Ascending aorta (tissue), 2 donors: ENCODE data around the gene ARSJ. TPM values are rescaled to one million over a fixed set of nuclear protein-coding genes. Genes with fewer than 3 reads are reported as not detected.
A peak's percentile ranks its signal among the peaks of the same experiment; 100 is the strongest.

Source experiments
- DNase-seq, 2 donors: peaks; one replicate each; pipeline ENCODE4 v3.0.0-alpha.2; 2019; ENCODE audit warnings: low spot score in 2 of 2
- H3K27ac ChIP-seq, 2 donors: fragments of 200-600 bp; sonication (generic); one replicate each; pipeline ENCODE4 v1.5.1; 2016 to 2017; ENCODE audit warnings: mild to moderate bottlenecking in 1 of 2
- H3K27me3 ChIP-seq: fragments of 200-600 bp; sonication (generic); one replicate; pipeline ENCODE4 v1.5.1; 2017
- H3K36me3 ChIP-seq, 2 donors: fragments of 200-600 bp; sonication (generic); one replicate each; pipeline ENCODE4 v1.5.1; 2016
- H3K4me1 ChIP-seq, 2 donors: fragments of 200-600 bp; sonication (generic); one replicate each; pipeline ENCODE4 v1.5.1; 2016 to 2017; ENCODE audit warnings: mild to moderate bottlenecking in 1 of 2
- H3K4me3 ChIP-seq, 2 donors: fragments of 200-600 bp; sonication (generic); one replicate each; pipeline ENCODE4 v1.5.1; 2016 to 2017; ENCODE audit warnings: mild to moderate bottlenecking in 1 of 2
- H3K9me3 ChIP-seq, 2 donors: fragments of 200-600 bp; sonication (generic); one replicate each; pipeline ENCODE4 v1.5.1; 2016
- intact Hi-C: fragments of 100-400 bp; cut with DNase I; formaldehyde crosslinking; loops from one replicate; pipeline ENCODE4 v1.15.1; 2023
- total RNA-seq: library from RNA; depleted of rRNA; stranded (reverse); fragments of >200 nt; gene quantifications from one replicate; pipeline ENCODE4 v1.1.0, GENCODE V29; 2016
- TF ChIP-seq, protein P1 (sequence below), 3 experiments: fragments of 200-600 bp in 2 of 3; fragments of 450-650 bp in 1 of 3; sonication (generic) in 2 of 3; IDR thresholded peaks; one replicate each; pipeline ENCODE4 v1.5.1; 2016 to 2019; ENCODE audit warnings: antibody characterized with exemption in 3 of 3, mild to moderate bottlenecking in 1 of 3, moderate library complexity in 1 of 3

ARSJ gene
- total RNA-seq, 1 donor from 2014 or later = 14.6 TPM

DNA sequence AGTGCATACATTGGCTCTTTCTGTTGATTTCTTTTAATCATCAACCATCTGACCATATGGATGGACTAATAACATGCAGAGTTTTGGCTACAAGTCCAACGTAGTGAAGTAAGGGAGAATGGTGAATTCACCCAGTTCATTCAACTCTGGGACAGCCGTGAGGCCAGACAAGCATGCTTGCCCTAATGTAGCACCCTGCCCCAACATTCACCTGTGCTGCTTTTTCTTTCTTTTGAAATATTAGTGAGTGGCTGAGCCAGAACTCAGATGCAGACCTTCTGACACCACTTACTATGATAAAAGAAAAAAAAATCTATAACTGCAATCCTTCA lies 17.5 kb downstream of the ARSJ start:
- intact Hi-C loops = no loop called here
- peaks cover 0 to 21% of the 10 kb centered on the region in 2 donors for H3K4me1 ChIP-seq

DNA sequence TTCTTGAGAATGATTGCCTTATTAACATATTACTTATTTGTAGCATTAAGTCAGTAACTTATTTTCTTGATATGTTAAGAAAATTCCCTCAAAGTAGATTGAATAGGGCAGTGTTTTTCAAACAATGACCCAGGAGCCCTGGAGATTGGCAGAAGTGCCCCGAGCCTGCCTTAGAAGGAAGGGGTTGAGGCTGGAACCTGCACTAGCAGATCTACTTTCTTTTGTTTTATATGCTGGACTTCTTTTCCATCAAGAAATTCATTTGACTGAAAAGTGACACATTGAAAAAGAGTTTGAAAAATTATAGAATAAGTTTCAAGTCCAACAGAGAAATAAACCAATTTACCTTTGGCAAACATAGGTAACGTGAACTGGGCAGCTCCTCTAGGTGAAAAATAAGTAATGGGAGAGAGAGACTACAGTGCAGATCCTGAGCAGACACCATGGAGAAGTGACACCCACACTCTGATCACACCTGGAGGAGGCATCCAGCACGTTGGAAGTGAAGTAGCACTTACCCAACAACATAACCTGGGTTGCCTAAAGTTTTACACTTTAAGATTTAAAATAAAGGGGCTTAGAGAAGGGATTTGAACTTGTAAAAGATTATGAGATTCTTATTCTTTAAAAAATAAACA lies 18.6 kb downstream of the ARSJ start:
- peak overlapping the region in 1 of 2 donors; percentile 21 for H3K4me3 ChIP-seq
- H3K27ac ChIP-seq = peak overlapping the region; percentile 63 to 77
- no peaks in the 10 kb centered on the region for H3K9me3 ChIP-seq
- H3K27me3 ChIP-seq = no peaks in the 10 kb centered on the region
- TF ChIP-seq, protein P1, sequence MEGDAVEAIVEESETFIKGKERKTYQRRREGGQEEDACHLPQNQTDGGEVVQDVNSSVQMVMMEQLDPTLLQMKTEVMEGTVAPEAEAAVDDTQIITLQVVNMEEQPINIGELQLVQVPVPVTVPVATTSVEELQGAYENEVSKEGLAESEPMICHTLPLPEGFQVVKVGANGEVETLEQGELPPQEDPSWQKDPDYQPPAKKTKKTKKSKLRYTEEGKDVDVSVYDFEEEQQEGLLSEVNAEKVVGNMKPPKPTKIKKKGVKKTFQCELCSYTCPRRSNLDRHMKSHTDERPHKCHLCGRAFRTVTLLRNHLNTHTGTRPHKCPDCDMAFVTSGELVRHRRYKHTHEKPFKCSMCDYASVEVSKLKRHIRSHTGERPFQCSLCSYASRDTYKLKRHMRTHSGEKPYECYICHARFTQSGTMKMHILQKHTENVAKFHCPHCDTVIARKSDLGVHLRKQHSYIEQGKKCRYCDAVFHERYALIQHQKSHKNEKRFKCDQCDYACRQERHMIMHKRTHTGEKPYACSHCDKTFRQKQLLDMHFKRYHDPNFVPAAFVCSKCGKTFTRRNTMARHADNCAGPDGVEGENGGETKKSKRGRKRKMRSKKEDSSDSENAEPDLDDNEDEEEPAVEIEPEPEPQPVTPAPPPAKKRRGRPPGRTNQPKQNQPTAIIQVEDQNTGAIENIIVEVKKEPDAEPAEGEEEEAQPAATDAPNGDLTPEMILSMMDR (IDR thresholded peaks at IDR 0.05) = no peak
- no peak for DNase-seq
- H3K36me3 ChIP-seq = no peaks in the 10 kb centered on the region
- intact Hi-C loops = no loop called here
- H3K4me1 ChIP-seq = peaks cover 0 to 18% of the 10 kb centered on the region in 2 donors

More for the DNA sequence above, 17.5 kb downstream of the ARSJ start:
- Histone ChIP-seq H3K4me3 (no peak overlapping the region), H3K9me3 (no peaks in the 10 kb centered on the region), H3K36me3 (no peaks in the 10 kb centered on the region), H3K27ac (peak overlapping the region; percentile 61 to 77), H3K27me3 (no peaks in the 10 kb centered on the region)
- TF ChIP-seq, protein P1 (IDR thresholded peaks at IDR 0.05) = no peak
- DNase-seq = no peak

DNA sequence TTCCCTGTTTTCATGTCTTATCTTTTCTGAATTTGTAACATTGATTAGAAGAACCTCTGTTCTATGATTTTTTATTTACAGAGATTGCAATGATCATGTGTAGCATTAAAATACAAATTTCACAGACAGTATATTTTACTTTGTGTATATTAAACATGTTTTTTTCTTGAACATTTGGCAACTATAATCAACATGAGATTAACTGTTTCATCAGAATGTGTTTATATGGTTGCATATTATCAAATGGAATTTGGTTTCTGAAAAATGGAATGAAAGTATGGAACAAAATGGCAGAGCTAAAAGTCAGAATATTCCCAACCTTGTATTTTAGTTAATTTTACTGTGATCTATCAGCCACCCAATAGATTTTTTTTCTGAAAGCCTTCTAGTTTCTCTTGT lies 19.9 kb downstream of the ARSJ start:
- H3K4me1 ChIP-seq = peaks cover 0 to 18% of the 10 kb centered on the region in 2 donors
- intact Hi-C loops = loop anchor here (2.0 to 5.0 kb wide), 3 partner anchors 19 to 318 kb away; partner anchors contain the start of genes ARSJ and CAMK2D
- TF ChIP-seq, protein P1 (IDR thresholded peaks at IDR 0.05) = no peak
- H3K9me3 ChIP-seq = no peaks in the 10 kb centered on the region
- H3K36me3 ChIP-seq = no peaks in the 10 kb centered on the region
- no peaks in the 10 kb centered on the region for H3K27me3 ChIP-seq
- H3K4me3 ChIP-seq = peak overlapping the region in 1 of 2 donors; percentile 46
- H3K27ac ChIP-seq = peak overlapping the region; percentile 63 to 77
- DNase-seq = no peak

DNA sequence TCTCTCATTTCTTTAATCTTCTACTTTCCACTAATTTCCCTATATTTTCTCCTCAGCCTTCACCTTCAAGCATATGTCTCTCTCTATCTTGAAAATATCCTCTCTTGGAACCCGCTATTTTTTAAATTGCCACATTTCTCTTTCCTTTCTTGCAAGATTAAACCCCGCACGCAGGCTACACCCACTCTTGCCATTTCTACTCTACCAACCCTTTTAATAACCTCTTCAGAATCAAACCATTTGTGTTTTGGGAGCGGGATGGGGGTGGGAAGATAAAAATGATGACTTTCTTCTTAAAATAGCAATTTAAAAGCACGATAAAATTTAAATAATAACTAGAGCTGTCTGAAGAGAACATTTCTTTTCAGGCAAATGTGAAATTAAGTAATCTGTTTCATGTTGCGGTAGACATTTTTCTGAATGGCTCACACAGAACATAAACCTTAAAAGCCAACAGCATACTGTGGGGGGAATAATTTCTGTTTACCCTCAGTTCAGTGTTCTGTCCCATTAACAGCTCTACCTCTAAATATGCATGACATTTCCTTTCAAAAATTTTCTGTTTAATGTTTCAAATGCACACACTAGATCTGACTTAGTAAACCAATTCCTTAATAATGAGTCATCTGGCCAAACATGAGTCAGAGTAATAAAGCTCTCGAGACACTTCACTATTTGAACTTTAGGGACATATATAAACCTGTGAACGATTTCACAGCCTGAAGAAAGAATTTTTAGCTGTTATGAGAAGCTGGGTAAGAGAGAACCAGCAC lies 20.5 kb downstream of the ARSJ start:
- Histone ChIP-seq H3K4me3 (peak overlapping the region in 1 of 2 donors; percentile 46), H3K9me3 (no peaks in the 10 kb centered on the region), H3K36me3 (no peaks in the 10 kb centered on the region), H3K4me1 (peaks cover 0 to 18% of the 10 kb centered on the region in 2 donors), H3K27me3 (no peaks in the 10 kb centered on the region), H3K27ac (peak overlapping the region; percentile 63 to 77)
- intact Hi-C loops = loop anchor here (2.0 to 5.0 kb wide), 3 partner anchors 20 to 318 kb away; partner anchors contain the start of genes ARSJ and CAMK2D
- no peak for DNase-seq
- TF ChIP-seq, protein P1 (IDR thresholded peaks at IDR 0.05) = no peak

DNA sequence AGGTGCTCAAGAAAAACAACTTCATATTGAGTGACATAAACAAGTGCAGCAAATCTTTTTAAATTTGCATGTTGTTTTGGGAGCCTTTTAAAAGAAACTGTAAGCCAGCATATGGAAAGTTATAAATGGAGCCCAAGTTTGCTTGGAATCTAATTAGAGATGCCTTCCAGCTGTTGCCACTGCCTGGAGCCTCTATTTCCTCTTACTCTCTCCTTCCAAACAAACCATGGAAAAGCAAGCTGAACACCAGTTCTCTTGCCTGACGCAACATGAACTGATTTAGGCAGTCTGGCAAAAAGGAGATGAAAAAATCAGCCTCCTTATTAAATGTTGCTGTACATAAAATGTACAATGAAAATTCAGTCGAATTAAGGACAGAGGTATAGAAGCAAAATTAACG lies 21.5 kb downstream of the ARSJ start:
- TF ChIP-seq, protein P1 (IDR thresholded peaks at IDR 0.05) = no peak
- Histone ChIP-seq H3K4me3 (peak overlapping the region in 1 of 2 donors; percentile 46), H3K36me3 (no peaks in the 10 kb centered on the region), H3K27me3 (no peaks in the 10 kb centered on the region), H3K9me3 (no peaks in the 10 kb centered on the region), H3K4me1 (peaks cover 0 to 18% of the 10 kb centered on the region in 2 donors), H3K27ac (peak overlapping the region; percentile 54 to 77)
- no peak for DNase-seq
- intact Hi-C loops = loop anchor here (2.0 to 5.0 kb wide), 3 partner anchors 21 to 319 kb away; partner anchors contain the start of genes ARSJ and CAMK2D
